ENCODE data around the gene NT5DC1.

DNA sequence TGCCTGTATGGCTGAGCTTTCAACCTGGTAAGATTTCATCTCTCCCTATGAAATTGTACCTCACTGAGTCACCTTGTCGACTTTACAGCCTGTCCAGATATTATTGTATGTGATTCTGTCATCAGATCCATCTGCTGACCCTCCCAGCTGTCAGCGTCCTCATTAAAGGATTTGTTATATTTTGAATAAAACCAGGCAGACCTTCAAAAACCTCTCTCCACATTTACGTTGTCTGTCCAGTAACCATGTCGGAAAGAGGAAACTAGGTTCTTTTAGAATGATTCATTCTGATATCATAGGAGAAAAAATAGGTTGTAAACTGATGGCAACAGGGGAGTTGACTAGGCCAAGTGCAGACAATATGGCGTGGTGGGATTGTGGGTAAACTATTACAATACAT is 114.8 kb downstream of the NT5DC1 start:
- TF ChIP-seq SMC3 (IDR thresholded peaks at IDR 0.05) (no peak), MYC (IDR thresholded peaks at IDR 0.05; ENCODE audit: borderline replicate concordance, low read length) (no peak)
- TF ChIP-seq, protein P1, sequence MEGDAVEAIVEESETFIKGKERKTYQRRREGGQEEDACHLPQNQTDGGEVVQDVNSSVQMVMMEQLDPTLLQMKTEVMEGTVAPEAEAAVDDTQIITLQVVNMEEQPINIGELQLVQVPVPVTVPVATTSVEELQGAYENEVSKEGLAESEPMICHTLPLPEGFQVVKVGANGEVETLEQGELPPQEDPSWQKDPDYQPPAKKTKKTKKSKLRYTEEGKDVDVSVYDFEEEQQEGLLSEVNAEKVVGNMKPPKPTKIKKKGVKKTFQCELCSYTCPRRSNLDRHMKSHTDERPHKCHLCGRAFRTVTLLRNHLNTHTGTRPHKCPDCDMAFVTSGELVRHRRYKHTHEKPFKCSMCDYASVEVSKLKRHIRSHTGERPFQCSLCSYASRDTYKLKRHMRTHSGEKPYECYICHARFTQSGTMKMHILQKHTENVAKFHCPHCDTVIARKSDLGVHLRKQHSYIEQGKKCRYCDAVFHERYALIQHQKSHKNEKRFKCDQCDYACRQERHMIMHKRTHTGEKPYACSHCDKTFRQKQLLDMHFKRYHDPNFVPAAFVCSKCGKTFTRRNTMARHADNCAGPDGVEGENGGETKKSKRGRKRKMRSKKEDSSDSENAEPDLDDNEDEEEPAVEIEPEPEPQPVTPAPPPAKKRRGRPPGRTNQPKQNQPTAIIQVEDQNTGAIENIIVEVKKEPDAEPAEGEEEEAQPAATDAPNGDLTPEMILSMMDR (IDR thresholded peaks at IDR 0.05), result no peak

Data from A549 (cell line).